Astrocyte (in vitro differentiated cells and primary cell): ENCODE results near the gene PRDX3. TPM values are rescaled to one million over a fixed set of nuclear protein-coding genes. Genes with fewer than 3 reads are reported as not detected.

ENCODE experiments used
- DNase-seq: peaks from one replicate; pipeline ENCODE4 v3.0.0-alpha.2; 2010; ENCODE audit warnings: low read depth
- FAIRE-seq: peaks from 2 replicates; lab custom pipeline; 2011; peaks lifted over from hg19 to GRCh38; lab: Jason Lieb, UNC
- H2AFZ ChIP-seq: 2 replicates; pipeline ENCODE4 v1.6.0; 2012; ENCODE audit warnings: low read depth, low read length, inconsistent platforms
- H3K27ac ChIP-seq: 2 replicates; pipeline ENCODE4 v1.5.1; 2011; ENCODE audit warnings: low read depth, low read length, inconsistent platforms
- H3K27me3 ChIP-seq: 2 replicates; pipeline ENCODE4 v1.6.0; 2011; ENCODE audit warnings: low read length, inconsistent platforms; ENCODE audit not compliant: insufficient read depth
- H3K36me3 ChIP-seq: 2 replicates; pipeline ENCODE4 v1.5.1; 2011; ENCODE audit warnings: low read length, inconsistent platforms; ENCODE audit not compliant: insufficient read depth
- H3K4me1 ChIP-seq: 2 replicates; pipeline ENCODE4 v1.5.1; 2011; ENCODE audit warnings: low read length, inconsistent platforms; ENCODE audit not compliant: insufficient read depth
- H3K4me2 ChIP-seq: 2 replicates; pipeline ENCODE4 v1.6.0; 2012; ENCODE audit warnings: low read length, inconsistent platforms
- H3K4me3 ChIP-seq: 2 replicates; pipeline ENCODE4 v1.5.1; 2011; ENCODE audit warnings: low read depth, mild to moderate bottlenecking, low read length, inconsistent platforms; ENCODE audit not compliant: insufficient read depth
- H3K79me2 ChIP-seq: 2 replicates; pipeline ENCODE4 v1.6.0; 2012; ENCODE audit warnings: mild to moderate bottlenecking, low read length, inconsistent platforms; ENCODE audit not compliant: insufficient read depth
- H3K9ac ChIP-seq: 2 replicates; pipeline ENCODE4 v1.6.0; 2012; ENCODE audit warnings: mild to moderate bottlenecking, low read length, inconsistent platforms
- H3K9me3 ChIP-seq: 2 replicates; pipeline ENCODE4 v1.5.1; 2012; ENCODE audit warnings: low read depth, mild to moderate bottlenecking, low read length, inconsistent platforms; ENCODE audit not compliant: insufficient read depth
- H4K20me1 ChIP-seq: 2 replicates; pipeline ENCODE4 v1.6.0; 2012; ENCODE audit warnings: low read length, inconsistent platforms; ENCODE audit not compliant: insufficient read depth
- H3K27ac Mint-ChIP-seq: one replicate; pipeline ENCODE4 v1.8.0; 2021; ENCODE audit warnings: mild to moderate bottlenecking, mixed read lengths; ENCODE audit not compliant: unreplicated experiment
- H3K27me3 Mint-ChIP-seq: one replicate; pipeline ENCODE4 v1.8.0; 2021; ENCODE audit warnings: low read depth, mixed read lengths; ENCODE audit not compliant: unreplicated experiment
- H3K36me3 Mint-ChIP-seq: one replicate; pipeline ENCODE4 v1.8.0; 2021; ENCODE audit warnings: low read depth, mixed read lengths; ENCODE audit not compliant: unreplicated experiment
- H3K4me1 Mint-ChIP-seq: one replicate; pipeline ENCODE4 v1.8.0; 2021; ENCODE audit warnings: low read depth, mixed read lengths; ENCODE audit not compliant: unreplicated experiment
- H3K4me3 Mint-ChIP-seq: one replicate; pipeline ENCODE4 v1.8.0; 2021; ENCODE audit warnings: mild to moderate bottlenecking, moderate library complexity, mixed read lengths; ENCODE audit not compliant: unreplicated experiment
- H3K9me3 Mint-ChIP-seq: one replicate; pipeline ENCODE4 v1.8.0; 2021; ENCODE audit warnings: mild to moderate bottlenecking, mixed read lengths; ENCODE audit not compliant: unreplicated experiment
- EZH2 ChIP-seq: IDR thresholded peaks from 2 replicates; pipeline ENCODE4 v1.6.1; 2012; ENCODE audit warnings: mild to moderate bottlenecking, low read length, inconsistent platforms; ENCODE audit not compliant: insufficient read depth
- total RNA-seq: library from RNA; stranded (reverse); gene quantifications from 2 replicates; pipeline ENCODE4 v1.2.1, GENCODE V29; 2021
- TF ChIP-seq, protein P1 (sequence below): IDR thresholded peaks from 2 replicates; pipeline ENCODE4 v1.5.1; 2011; ENCODE audit warnings: low read depth, mild to moderate bottlenecking, inconsistent platforms, low read length, moderate library complexity; ENCODE audit not compliant: insufficient read depth

PRDX3 gene
- total RNA-seq, 1 donor from 2014 or later = 127 TPM

DNA sequence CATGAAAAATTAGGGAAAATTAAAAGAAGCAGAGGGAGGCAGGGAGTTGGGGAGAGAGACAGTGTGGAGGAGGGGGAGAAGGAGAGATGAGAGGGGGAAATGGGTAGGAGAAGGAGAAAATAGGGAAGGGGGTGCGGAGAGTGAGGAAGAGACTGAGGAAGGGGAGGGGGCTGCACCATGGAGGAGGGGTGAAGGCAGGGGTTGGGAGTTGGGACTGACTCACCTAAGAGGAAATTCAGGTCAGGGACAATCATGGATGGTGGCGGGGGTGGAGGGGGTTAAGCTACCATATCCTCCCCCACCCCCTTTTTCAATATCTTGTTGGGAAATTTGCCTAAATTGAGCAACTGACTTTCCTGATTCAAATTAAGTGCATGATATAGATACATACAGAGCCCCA, 36.8 kb upstream of the PRDX3 start:
- FAIRE-seq = no peak
- Mint-ChIP-seq H3K27me3 (no peaks in the 10 kb centered on the region), H3K9me3 (no peaks in the 10 kb centered on the region), H3K4me3 (no peak overlapping the region), H3K36me3 (peaks cover 2% of the 10 kb centered on the region), H3K27ac (no peak overlapping the region), H3K4me1 (peaks cover 15% of the 10 kb centered on the region)
- no peak for DNase-seq
- no peak overlapping the region for H3K27ac ChIP-seq
- H3K79me2 ChIP-seq = peaks cover 42% of the 10 kb centered on the region
- peaks cover 23% of the 10 kb centered on the region for H3K4me1 ChIP-seq
- no peak overlapping the region for H2AFZ ChIP-seq
- no peak overlapping the region for H3K4me3 ChIP-seq
- H3K9ac ChIP-seq = no peak overlapping the region
- H3K27me3 ChIP-seq = no peaks in the 10 kb centered on the region
- no peak overlapping the region for H3K4me2 ChIP-seq
- H4K20me1 ChIP-seq = peaks cover 14% of the 10 kb centered on the region
- no peaks in the 10 kb centered on the region for H3K9me3 ChIP-seq
- no peak for TF ChIP-seq EZH2
- TF ChIP-seq, protein P1, sequence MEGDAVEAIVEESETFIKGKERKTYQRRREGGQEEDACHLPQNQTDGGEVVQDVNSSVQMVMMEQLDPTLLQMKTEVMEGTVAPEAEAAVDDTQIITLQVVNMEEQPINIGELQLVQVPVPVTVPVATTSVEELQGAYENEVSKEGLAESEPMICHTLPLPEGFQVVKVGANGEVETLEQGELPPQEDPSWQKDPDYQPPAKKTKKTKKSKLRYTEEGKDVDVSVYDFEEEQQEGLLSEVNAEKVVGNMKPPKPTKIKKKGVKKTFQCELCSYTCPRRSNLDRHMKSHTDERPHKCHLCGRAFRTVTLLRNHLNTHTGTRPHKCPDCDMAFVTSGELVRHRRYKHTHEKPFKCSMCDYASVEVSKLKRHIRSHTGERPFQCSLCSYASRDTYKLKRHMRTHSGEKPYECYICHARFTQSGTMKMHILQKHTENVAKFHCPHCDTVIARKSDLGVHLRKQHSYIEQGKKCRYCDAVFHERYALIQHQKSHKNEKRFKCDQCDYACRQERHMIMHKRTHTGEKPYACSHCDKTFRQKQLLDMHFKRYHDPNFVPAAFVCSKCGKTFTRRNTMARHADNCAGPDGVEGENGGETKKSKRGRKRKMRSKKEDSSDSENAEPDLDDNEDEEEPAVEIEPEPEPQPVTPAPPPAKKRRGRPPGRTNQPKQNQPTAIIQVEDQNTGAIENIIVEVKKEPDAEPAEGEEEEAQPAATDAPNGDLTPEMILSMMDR = no peak
- no peaks in the 10 kb centered on the region for H3K36me3 ChIP-seq

DNA sequence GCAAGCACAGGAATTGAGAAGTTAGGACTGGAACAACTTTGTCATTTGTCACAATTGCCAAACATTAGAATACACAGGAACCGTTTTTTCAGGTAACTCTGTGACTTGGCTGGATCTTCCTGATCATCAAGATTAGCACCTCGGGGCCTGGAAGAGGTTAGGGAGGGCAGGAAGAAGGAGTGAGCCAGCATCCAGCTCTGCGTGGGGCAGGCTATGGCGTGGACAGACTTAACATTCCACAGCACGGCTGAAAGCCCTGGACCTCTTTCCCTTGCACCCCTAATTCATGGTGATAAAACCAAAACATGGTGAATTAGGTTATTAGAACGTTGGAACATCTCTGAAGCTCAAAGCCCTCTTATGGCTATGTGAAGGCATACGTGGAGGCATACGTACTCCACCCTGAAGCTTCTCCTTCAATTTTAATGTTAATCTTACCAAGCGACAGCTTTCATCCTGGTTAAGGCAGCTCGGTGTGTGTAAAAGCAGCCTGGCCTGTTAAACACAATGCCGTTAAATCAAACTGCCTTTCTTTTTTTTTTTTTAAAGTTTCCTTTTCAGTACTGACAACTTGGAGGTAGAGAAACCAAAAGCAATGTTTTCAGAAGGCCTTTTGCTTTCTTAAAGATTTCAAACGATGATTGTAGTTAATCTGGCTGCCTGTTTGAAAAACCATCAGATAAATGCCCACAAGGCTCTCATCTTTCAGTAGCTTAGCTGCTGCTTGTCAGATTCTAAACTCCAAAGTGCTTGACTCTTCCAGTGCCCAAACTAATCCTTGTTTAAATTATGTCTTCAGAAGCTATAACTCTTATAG, 33.2 kb upstream of the PRDX3 start:
- H4K20me1 ChIP-seq = no peaks in the 10 kb centered on the region
- DNase-seq (no peak), FAIRE-seq (no peak)
- H3K4me3 ChIP-seq = peak overlapping the region; percentile 8
- Mint-ChIP-seq H3K27ac (peak overlapping the region; percentile 64), H3K4me3 (no peak overlapping the region), H3K4me1 (peaks cover 30% of the 10 kb centered on the region), H3K36me3 (peaks cover 2% of the 10 kb centered on the region), H3K27me3 (no peaks in the 10 kb centered on the region), H3K9me3 (no peaks in the 10 kb centered on the region)
- H3K36me3 ChIP-seq = no peaks in the 10 kb centered on the region
- H3K4me1 ChIP-seq = peaks cover 36% of the 10 kb centered on the region
- H3K27me3 ChIP-seq = no peaks in the 10 kb centered on the region
- H2AFZ ChIP-seq = peak overlapping the region; percentile 41
- peak overlapping the region; percentile 61 for H3K4me2 ChIP-seq
- TF ChIP-seq, protein P1 = no peak
- no peak for TF ChIP-seq EZH2
- peak overlapping the region; percentile 64 for H3K9ac ChIP-seq
- H3K79me2 ChIP-seq = peaks cover 57% of the 10 kb centered on the region
- no peaks in the 10 kb centered on the region for H3K9me3 ChIP-seq
- peak overlapping the region; percentile 70 for H3K27ac ChIP-seq

DNA sequence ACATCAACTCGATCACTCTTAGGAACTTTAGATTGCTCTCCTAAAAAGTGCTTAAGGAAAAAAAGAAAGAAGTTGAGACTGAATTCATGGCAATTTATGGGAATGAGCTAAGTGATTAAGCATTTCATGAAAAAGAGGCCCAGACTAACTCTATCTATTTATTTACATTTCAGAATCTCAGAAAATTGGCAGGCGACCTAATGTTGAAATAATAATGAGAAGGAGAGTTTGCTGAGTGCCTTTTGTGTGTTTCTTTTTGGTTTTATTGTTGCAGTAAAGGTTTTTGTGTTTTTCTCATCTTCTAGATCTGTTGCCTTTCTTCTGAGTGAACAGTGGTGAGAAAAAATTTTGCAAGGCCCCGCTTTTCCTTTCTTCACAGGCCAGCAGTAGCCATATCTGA, 32.6 kb upstream of the PRDX3 start:
- H3K9ac ChIP-seq = peak overlapping the region; percentile 64
- no peaks in the 10 kb centered on the region for H4K20me1 ChIP-seq
- peaks cover 40% of the 10 kb centered on the region for H3K4me1 ChIP-seq
- H3K4me2 ChIP-seq = peak overlapping the region; percentile 61
- Mint-ChIP-seq H3K27ac (peak overlapping the region; percentile 64), H3K36me3 (peaks cover 2% of the 10 kb centered on the region), H3K4me3 (no peak overlapping the region), H3K27me3 (no peaks in the 10 kb centered on the region), H3K9me3 (no peaks in the 10 kb centered on the region), H3K4me1 (peaks cover 30% of the 10 kb centered on the region)
- DNase-seq (peak; percentile 73), FAIRE-seq (no peak)
- TF ChIP-seq, protein P1 = no peak
- no peak for TF ChIP-seq EZH2
- H3K27me3 ChIP-seq = no peaks in the 10 kb centered on the region
- H3K9me3 ChIP-seq = no peaks in the 10 kb centered on the region
- no peak overlapping the region for H2AFZ ChIP-seq
- no peaks in the 10 kb centered on the region for H3K36me3 ChIP-seq
- H3K79me2 ChIP-seq = peaks cover 57% of the 10 kb centered on the region
- no peak overlapping the region for H3K4me3 ChIP-seq
- peak overlapping the region; percentile 70 for H3K27ac ChIP-seq
